ENCODE measurements around the gene CNTNAP4.

CNTNAP4 gene

DNA sequence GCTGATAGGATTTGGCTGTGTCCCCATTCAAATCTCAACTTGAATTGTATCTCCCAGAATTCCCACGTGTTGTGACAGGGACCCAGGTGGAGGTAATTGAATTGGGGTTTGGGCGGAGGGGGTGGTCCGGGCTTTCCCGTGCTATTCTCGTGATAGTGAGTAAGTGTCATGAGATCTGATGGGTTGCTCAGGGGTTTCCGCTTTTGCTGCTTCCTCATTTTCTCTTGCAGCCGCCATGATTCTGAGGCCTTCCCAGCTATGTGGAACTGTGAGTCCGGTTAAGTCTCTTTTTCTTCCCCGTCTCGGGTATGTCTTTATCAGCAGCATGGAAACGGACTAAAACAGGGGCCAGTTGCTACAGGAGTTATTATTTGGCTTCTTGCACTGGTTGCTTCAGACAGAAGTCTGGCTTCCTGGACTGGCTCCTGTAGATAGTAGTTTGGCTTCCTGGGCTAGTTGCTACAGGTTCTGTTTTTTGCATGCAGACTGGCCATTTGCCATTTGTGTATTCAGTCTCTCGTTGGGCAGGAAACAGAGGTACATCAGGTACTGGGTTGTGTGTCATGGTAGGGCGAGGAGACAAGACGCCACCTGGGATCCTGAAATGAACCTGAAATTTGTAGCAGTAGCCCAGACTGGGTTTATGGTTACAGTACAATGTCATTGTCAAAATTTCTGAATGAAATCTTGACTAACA is 32.6 kb downstream of the CNTNAP4 start:
- no peak for DNase-seq

DNA sequence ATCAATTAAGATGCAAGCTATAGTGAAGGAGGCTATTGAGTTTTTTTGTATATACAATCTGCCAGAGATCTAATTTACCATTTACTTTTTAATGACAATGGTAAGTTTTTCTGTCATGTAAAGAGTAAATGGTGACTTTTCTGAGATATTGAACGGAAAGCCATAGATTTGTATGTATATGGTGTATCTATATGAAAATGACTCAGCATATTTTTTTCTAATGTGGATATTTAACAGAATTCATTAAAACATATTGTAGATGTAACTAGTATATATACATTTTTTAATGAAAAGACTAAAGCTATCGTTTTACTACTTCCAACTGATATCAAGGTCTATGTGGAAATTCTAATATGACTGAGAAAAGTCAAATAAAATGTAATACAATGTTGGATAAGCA is 34.1 kb downstream of the CNTNAP4 start:
- no peak for DNase-seq

DNA sequence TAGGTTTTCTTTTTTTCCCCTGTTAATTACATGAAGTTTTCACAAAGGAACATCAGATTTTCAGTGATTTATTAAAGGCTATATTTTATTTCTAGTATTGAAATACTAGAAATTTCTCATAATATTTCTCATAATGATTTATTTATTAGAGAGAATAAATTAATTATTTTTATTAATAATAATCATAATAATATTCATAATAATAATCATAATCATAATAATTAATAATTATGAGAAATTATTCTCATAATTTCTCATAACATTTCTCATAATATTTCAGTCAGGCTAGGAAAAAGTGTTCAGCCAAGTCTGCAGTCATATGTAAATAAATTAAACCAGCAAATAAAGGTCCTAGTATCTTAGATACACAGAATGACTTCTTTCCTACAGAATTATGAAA is 41.4 kb downstream of the CNTNAP4 start:
- no peak for DNase-seq

DNA sequence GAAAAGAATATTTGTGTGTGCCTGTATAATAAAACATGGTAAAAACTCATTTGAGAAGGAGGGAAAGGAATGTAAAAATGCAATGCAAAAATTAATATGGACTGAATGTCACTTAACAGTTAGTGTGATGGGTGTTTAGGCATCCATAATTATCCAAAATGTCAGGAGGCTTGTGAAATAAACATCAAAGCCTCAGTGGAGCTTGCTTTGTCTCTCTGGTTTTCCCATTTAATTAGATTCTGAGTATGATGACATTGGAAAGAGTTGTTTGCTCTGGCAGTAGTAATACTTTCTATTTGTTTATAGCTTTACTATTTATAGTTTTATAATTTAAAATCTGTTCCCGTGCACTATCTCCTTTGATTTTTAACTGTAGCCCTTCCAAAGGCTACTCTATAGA is 51.9 kb downstream of the CNTNAP4 start:
- DNase-seq, result no peak

DNA sequence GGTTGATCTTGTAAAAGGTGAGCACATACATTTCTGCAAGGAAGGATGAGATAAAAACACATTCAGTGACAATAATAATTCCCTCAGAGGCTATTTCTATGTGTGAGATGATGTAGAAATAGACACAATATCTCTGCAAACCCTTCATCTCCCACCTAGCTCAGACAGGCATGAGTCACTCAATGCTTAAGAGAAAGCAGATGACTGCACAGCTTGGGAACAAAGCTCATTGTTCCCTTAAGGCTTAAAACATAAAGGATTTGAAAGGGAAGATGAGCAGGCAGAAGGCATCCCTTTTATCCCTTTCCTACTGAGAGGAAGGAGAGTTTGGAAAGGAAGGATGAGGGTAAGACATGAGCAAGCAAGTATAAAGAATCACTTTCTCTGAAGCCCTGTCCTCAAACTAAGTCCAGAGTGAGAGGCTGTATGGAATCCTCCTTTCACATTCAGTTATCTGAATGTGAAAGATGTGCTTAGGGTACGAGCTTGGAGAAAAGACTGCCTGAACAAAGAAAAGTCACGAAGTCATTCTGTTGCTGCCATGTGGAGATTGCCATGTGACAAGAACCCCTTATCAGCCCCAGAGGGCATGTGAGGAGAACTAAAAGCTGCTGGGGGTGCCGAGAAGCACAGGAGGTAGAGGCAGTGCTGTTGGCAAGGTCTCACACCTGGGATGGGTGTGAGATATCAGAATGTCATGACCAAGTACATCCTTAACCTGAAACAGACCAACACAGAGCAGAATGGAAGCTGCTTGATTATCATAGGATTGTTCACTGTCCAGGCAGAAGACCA is 58.2 kb downstream of the CNTNAP4 start:
- no peak for DNase-seq

DNA sequence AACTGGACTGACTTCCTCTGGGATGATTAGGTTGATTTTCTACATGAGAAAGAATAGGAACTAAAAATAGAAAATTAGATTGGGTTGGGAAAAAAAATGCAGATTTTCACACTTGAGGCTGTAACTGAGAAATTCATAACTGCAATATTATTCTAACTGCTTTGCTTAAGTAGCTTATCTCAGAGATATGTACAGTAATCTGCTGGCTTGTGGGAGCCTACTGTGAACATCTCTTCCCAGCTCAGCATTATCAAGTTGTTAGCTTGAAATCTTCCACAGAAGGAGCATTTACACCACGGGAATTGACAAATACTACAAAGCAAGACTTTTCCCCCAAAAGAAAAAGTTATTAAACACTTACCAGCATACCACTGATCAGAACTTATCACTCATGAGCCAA is 58.9 kb downstream of the CNTNAP4 start:
- DNase-seq, result no peak

DNA sequence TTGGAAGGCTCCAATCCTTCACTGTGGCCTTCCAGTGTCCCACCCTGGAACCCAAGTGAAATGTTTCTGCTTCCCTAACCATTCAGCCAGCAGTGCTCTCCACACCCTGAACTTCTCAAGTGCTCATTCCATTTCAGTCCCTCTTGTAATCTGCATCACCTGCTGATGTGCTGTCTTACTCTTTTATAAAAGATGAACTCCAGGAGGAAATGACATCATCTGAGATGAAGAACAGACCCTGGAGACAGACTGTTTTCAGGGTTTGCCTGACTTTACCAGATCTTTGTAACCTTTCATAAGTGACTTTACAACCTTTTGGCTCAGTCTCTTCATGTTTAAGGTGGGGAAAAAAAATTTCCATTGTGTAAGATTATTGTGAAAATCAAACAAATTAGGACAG is 61.3 kb downstream of the CNTNAP4 start:
- no peak for DNase-seq

DNA sequence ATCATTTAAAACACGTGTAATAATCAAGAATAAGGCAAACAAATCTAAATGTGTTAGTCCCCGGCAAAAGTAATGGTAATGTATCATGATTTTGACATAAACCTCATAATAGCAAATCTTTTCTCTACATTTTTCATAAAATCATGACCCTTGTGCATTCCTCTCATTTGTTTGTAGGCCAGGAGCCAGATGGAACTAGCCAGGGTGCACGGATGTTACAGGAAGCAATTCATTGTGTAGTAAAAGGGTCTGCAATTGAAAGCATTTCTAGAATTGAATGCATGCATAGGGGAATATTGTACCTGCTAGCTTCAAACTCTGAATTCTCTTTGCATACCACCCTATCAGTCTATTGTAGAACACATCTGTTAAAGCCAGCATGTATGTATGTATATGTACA is 66.6 kb downstream of the CNTNAP4 start:
- no peak for DNase-seq

DNA sequence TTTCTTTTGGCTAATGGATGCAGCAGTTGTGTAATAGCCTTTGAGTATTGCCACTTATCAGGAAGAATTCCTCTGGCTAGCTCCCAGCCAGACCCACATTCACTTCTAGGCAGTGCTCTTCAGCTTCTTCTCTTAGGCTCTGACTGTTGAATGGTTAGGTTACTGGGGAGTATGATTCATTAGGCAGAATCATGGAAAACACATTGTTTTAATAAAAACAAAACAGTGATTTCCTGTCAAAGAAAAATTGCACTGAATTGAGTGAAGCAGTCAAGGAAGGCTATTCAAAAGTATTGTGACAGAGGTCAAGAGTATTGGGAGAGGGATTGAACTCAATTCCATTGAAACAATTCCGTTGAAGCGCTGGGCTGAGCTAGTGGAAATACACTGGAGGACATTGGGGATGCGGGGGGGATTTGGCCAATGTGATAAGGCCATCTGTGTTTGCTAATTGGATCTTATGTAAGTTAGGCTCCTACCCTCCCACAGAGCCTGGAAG is 68.0 kb downstream of the CNTNAP4 start:
- DNase-seq, result no peak

DNA sequence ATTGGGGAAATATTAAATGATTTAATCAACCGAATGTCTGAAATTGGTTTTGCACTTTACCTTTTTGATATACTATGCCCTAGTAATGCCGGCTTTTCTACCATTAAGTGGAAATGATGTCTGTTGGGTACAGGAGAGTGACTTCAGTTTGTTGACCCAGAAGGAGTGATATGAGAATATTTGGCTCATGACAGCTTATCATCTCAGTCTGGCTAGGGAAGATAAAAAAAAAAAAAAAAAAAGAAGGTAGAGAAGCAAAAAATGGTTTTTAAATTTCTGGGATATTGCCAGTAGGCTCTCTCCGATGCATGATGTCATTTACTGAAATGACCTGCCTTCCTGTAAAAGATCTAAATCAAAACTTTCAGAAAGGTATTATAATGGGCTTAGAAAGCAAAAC is 69.0 kb downstream of the CNTNAP4 start:
- no peak for DNase-seq

DNA sequence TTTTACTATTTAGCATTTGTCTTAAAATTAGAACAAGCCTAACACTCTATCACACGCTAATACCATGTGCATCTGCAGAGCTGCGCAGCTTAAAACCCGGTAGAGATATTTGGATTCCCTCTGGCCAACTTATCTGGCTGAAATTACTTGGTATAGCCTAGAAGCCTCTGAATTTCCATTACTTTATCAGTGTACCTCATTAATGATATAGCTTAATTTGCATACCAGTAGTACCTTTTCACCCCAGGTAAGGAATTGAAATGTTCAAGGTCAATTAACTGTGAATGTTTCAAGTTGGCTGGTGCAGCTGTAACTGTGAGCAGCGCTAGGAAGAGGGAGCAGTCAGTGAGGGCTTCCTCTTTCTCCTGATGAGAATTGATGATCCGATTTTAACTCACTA is 74.2 kb downstream of the CNTNAP4 start:
- no peak for DNase-seq

DNA sequence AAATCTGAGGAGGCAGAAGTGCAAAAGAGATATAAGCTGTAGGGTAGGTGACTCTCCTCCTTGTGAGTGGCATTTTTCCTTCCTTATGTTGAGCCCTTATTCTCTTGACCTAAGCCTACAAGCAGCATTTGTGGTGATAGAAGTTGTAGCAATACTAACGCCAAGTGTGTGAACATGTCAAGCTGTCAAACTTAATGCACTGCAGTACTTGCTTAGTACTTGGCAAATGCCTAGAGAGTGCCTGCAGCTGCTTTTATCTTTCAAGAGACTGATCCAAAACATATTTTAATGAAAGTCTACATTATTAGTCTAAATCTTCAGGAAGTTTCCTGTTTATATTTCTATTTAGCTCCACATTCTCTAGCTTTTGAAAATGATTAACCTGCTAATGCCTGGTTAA is 83.2 kb downstream of the CNTNAP4 start:
- no peak for DNase-seq

DNA sequence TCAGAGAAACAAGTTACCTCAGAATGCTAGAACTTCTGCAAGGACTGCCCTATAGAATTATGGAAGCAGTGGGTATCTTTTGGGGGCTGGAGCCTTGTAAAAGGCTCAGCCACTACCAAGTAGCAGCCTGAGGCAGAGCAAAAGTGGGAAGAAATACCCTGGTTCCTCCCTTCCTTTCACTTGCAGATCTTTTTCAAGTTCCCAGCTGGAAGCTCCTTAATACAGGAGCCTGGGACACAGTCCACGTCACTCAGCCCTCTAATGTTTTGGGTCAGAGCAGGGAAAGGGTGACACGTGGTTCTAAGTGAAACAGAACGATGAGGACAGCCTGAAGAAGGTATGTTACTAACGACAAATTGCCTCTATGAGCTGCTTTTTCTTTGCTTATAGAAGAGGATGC is 93.1 kb downstream of the CNTNAP4 start:
- DNase-seq, result no peak

DNA sequence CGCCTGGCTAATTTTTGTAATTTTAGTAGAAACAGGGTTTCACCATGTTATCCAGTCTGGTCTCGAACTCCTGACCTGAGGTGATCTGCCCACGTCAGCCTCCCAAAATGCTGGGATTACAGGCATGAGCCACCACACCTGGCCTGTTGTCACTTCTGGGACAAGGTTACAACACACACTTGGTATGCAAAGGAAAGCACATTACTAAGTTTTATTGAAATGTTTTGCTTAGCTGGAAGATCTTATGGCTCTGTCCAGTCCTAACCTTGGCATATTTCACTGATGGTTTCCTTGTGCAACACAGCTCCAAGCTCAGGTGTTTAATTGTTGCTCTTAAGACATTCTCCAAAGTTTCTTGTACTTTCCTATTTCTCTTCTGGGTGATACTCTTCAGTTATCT is 94.2 kb downstream of the CNTNAP4 start:
- no peak for DNase-seq

DNA sequence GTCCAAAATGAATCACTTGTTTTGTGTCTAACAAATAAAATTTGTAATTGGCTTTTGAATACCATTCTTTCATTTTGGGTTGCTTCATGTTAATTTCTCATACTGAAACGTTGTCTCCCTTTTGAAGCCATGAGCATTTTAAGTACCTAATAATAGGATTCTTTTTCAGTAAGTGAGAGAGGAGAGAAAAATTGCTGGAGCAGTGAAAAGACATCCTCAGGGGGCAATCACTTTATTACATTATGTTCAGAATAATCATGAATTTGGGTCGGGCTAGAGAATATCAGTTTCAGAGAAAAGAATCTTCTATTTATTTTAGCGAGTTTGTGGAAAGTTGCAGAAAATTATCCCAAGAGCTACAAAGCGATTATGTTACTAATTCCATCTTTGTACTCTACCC is 96.8 kb downstream of the CNTNAP4 start:
- DNase-seq, result no peak

DNA sequence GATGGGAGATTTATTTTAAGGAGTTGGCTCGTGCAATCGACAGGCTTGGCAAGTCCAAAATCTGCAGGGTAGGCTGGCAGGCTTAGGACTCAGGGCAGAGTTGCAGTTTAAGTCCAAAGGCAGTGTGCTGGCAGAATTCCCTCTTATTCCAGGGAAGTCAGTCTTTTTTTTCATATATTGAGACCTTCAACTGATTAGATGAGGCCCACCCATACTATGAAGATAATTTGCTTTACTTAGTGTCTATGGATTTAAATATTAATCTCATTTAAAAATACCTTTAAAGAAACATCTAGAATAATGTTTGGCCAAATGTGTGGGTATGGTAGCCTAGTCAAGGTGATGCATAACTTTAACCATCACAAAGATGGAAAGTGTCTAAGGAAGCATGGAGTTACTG is 99.8 kb downstream of the CNTNAP4 start:
- no peak for DNase-seq

DNA sequence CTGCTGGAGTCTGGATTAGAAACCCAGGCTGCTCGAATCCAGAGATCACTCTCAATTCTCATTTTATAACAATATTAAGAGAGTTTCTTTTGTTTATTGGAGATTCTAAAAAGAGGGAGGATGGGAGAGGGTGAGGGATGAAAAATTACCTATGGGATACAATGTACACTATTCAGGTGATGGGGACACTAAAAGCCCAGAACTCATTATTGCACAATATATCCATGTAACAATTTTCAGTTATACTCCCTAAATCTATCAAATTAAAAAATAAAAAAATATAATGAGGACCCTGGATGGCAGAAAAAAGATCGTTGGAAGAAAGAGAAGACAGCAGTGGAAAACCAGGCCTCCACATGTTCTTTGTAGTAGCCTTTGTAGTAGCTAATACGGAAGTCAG is 100.8 kb downstream of the CNTNAP4 start:
- DNase-seq, result no peak

DNA sequence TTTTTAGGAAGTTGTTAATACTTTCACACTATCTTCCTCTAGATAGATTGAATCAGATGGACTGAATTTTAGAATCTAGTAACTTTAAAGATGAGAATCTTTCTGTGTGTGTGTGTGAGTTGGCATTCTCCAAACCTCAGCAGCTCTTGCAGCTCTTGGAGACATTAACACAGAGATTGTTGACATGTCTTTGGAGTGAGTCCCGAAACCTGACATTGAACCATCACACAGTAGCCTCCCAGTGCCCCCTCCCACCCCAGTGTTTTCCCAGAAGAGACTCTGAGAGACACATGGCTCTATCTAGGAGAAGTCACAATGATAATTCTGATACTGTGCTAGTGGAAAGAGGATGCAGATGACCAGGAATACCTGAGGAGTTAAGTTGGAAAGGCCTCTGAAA is 103.9 kb downstream of the CNTNAP4 start:
- DNase-seq, result no peak

DNA sequence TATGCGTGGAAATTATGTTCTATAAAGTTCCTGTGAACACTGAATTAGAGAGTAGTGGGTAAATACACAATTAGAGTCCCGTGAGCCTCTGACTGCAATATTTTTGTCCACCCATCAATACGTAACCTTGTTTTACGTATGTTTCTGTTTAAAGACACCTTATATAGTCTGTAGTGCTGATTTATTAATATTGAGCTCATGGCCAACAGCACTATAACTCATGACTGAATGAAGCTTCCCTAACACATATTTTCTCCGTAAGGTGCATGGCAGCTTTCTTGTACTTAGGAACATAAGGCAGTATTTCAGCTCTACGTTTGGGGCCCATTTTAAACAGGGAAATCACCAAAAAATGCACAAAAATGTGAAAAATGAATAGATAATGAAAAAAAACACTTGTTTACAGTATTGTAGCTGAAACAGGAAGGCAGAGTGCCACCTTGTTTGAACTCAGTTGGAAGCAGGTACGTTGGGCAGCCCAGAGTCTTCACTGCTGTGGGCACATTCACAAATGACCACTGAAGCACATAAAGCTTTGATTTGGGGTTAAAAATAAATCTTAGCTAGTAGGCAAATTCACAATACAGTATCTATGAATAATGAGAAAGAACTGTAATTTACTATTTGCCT is 108.5 kb downstream of the CNTNAP4 start:
- no peak for DNase-seq

DNA sequence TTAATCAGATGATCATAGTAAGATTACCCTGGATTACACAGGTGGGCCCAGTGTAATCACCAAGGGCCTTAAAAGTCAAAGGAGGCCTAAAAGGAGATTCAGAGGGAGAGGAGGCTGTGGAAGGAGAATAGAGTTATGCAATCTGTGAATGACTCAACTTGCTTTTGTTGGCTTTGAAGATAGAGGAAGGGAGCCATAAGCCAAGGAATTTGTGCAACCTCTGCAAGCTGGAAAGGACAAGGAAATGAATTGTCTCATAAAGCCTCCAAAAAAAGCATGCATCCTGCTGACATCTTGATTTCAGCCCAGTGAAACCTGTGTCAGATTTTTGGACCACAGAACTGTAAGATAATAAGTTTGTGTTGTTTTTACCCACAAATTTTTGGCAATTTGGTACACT is 109.6 kb downstream of the CNTNAP4 start:
- DNase-seq, result no peak

DNA sequence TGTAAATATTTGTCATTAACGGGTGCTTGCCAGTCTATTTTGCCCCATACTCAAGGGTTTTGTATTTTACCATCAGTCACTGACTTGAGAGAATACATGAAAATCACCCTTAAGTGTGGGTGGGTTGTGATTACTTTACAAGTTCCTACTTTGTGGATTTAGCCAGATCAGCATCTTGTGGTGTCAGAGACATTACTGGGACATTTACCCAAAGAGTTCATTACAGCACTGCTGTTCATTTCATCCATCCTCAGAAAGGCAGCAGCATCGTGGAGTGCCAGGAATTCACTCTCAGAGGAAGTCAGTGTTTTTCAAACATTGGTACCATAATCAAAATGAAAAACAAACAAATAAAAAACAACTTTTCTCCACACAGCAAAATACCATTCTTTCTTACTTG is 110.8 kb downstream of the CNTNAP4 start:
- DNase-seq, result no peak

DNA sequence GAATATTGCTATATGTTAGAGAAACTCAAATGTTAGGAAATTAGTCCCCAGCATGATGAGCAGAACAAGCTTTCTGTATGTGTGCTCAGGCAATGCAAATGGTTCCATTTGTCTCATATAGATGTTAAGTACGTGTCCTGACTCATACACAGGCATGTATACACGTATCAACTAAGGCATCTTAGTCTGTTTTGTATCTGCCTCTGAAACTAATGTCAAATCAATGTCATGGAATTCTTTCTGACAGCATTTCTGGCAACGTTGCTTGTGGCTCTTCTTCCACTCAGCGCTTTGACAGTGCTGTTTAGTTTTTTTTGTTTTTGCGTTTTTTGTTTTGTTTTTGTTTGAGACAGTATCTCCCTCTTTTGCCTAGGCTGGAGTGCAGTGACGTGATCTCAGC is 111.9 kb downstream of the CNTNAP4 start:
- DNase-seq, result no peak

DNA sequence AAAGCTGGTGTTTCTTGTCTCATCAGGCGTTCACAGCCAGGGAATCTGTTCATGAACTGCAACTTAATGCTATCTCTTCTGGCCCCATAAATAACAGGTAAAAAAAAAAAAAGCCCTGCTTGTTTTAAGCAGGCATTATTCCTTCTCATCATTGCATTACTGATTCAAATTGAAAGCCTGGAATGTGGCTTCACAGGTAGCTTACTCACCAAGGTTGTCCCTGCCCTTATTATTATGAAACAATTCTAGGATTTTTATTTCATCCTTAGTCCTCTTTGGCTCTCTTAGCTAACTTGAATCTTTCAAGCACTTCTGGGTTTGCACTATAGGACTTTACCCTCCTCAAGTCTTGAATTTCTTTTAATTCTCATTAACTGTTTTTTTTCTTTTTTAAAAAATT is 113.3 kb downstream of the CNTNAP4 start:
- DNase-seq, result no peak

DNA sequence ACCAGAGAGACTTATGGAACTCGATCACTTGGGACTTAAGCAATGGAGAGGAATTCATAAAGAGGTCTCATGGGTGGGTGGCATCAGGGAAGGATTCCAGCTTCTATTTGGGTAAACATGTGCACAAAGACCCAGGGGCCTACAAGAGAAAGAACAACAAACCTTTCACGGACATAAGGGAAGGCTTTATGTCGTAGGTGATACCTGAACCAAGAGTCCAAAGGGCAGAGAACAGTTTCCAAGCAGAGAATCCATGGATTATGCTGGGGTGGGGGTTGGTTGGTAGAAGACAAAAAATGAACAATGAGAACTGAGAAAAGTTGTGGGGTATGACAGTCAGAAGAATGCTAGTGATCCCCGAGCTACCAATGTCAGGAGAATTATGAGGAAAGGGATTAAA is 119.8 kb downstream of the CNTNAP4 start:
- DNase-seq, result no peak
